Measurements from ENCODE around the gene NDUFB4.

The NDUFB4 gene

GRCh38 chr3:120596116-120596852 lies at the start of gene NDUFB4:
NDUFB4 (plus strand) TSS chr3:120596336; CDS start chr3:120596360, 24 bp downstream.
- DNase-seq, result peak; percentile 98

GRCh38 chr3:120550546-120550945 lies 45.6 kb upstream of the NDUFB4 start:
- DNase-seq, result no peak

GRCh38 chr3:120552184-120553172 lies 43.7 kb upstream of the NDUFB4 start:
- DNase-seq, result no peak

GRCh38 chr3:120554812-120555606 lies 41.1 kb upstream of the NDUFB4 start:
- no peak for DNase-seq

- DNase-seq, result no peak
Observed at GRCh38 chr3:120555657-120556509, 40.3 kb upstream of the NDUFB4 start.

GRCh38 chr3:120557115-120557514 lies 39.0 kb upstream of the NDUFB4 start:
- no peak for DNase-seq

GRCh38 chr3:120558771-120559241 lies 37.3 kb upstream of the NDUFB4 start:
- peak; percentile 89 for DNase-seq

GRCh38 chr3:120559242-120560061 lies 36.7 kb upstream of the NDUFB4 start:
- DNase-seq, result peak; percentile 13

GRCh38 chr3:120560304-120561250 lies 35.6 kb upstream of the NDUFB4 start:
- DNase-seq, result no peak

GRCh38 chr3:120561251-120562045 lies 34.7 kb upstream of the NDUFB4 start:
- DNase-seq, result peak; percentile 76

GRCh38 chr3:120563356-120564022 lies 32.6 kb upstream of the NDUFB4 start:
- DNase-seq, result no peak

GRCh38 chr3:120566243-120566975 lies 29.7 kb upstream of the NDUFB4 start:
- DNase-seq, result no peak

- peak; percentile 34 for DNase-seq
Observed at GRCh38 chr3:120567370-120568201, 28.6 kb upstream of the NDUFB4 start.

- no peak for DNase-seq
Observed at GRCh38 chr3:120568202-120568531, 28.0 kb upstream of the NDUFB4 start.

GRCh38 chr3:120568598-120568997 lies 27.5 kb upstream of the NDUFB4 start:
- DNase-seq, result no peak

- DNase-seq, result no peak
Observed at GRCh38 chr3:120569222-120570057, 26.7 kb upstream of the NDUFB4 start.
